IgD-negative memory B cell (primary cell): ENCODE data around the gene SV2C. TPM values are rescaled to one million over a fixed set of nuclear protein-coding genes. Genes with fewer than 3 reads are reported as not detected.

Experiments
- H3K27ac Mint-ChIP-seq, 3 donors: one replicate each; pipeline ENCODE4 v1.8.0; 2020 to 2022; ENCODE audit warnings: mild to moderate bottlenecking in 3 of 3, mixed read lengths in 3 of 3, moderate library complexity in 1 of 3
- H3K27me3 Mint-ChIP-seq: one replicate; pipeline ENCODE4 v1.8.0; 2021; ENCODE audit warnings: mixed read lengths
- H3K36me3 Mint-ChIP-seq: one replicate; pipeline ENCODE4 v1.8.0; 2020; ENCODE audit warnings: mild to moderate bottlenecking, mixed read lengths
- H3K4me1 Mint-ChIP-seq, 3 donors: one replicate each; pipeline ENCODE4 v1.8.0; 2020 to 2022; ENCODE audit warnings: mixed read lengths in 3 of 3, mild to moderate bottlenecking in 1 of 3
- H3K4me3 Mint-ChIP-seq, 4 donors: one replicate each; pipeline ENCODE4 v1.8.0; 2020 to 2022; ENCODE audit warnings: mild to moderate bottlenecking in 4 of 4, mixed read lengths in 4 of 4, moderate library complexity in 3 of 4
- H3K9me3 Mint-ChIP-seq, 3 donors: one replicate each; pipeline ENCODE4 v1.8.0; 2020 to 2021; ENCODE audit warnings: mixed read lengths in 3 of 3, mild to moderate bottlenecking in 1 of 3
- polyA plus RNA-seq: library from polyadenylated mRNA; unstranded; fragments of 300-500 nt; fragmentation: Illumina TruSeq; gene quantifications from one replicate; pipeline ENCODE4 v1.2.3, GENCODE V29; 2021

Gene SV2C
- polyA plus RNA-seq, 1 donor from 2014 or later: not detected

GRCh38 chr5:76196457-76196856 is 113.3 kb downstream of the SV2C start:
- Mint-ChIP-seq H3K9me3 (peaks cover 0 to 2% (median 0%) of the 10 kb centered on the region in 3 donors), H3K27ac (no peak overlapping the region), H3K27me3 (peaks cover 5% of the 10 kb centered on the region), H3K4me3 (no peak overlapping the region), H3K4me1 (no peaks in the 10 kb centered on the region), H3K36me3 (no peaks in the 10 kb centered on the region)

DNA sequence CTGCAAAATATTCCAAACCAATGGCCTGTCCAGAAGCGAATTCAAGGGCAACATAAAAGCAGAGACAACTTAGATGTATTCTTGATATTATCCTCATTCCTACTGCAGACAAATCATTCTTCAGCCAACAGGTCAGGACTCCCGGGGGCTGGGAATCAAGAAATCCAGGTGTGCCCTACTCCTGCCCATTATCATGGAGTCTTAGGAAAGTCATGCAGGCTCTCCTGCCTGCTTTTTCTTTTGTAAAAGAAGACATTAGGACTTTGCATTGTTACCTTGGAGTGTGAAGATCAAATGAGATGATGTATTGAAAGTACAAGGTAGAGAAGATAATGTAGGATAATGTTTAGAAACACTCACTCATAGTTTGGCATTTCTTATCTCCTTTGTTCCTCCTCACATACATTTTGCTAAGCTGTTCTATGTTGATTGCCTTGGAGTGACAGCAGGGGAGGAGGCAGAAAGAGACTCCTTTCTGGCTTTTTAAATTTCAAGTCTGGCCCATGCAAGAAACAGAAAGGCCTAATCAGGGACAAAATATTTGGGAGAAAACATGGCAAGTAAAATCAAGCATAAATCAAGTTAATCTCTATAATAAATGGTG is 113.8 kb downstream of the SV2C start:
- no peaks in the 10 kb centered on the region for H3K36me3 Mint-ChIP-seq
- no peaks in the 10 kb centered on the region for H3K4me1 Mint-ChIP-seq
- H3K4me3 Mint-ChIP-seq: no peak overlapping the region
- peaks cover 5% of the 10 kb centered on the region for H3K27me3 Mint-ChIP-seq
- H3K27ac Mint-ChIP-seq: no peak overlapping the region
- peaks cover 0 to 2% (median 0%) of the 10 kb centered on the region in 3 donors for H3K9me3 Mint-ChIP-seq

DNA sequence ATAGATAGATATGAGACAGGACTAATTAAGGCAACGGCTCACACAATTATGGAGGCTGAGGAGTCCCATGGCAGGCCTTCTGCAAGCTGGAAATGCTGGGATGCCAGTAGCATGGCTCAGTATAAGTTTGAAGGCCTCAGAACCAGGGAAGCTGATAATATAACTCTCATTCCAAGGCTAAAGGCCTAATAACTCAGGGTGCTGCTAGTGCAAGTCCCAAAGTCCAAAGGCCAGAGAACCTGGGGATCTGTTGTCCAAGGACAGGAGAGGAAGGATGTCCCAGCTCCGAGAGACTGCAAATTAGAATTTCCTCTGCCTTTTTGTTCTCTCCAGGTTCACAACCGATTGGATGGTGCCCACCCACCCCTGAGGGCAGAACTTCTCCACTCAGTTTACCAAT is 114.5 kb downstream of the SV2C start:
- Mint-ChIP-seq H3K27me3 (peaks cover 5% of the 10 kb centered on the region), H3K9me3 (peaks cover 0 to 2% (median 0%) of the 10 kb centered on the region in 3 donors), H3K27ac (no peak overlapping the region), H3K36me3 (no peaks in the 10 kb centered on the region), H3K4me1 (no peaks in the 10 kb centered on the region), H3K4me3 (no peak overlapping the region)

DNA sequence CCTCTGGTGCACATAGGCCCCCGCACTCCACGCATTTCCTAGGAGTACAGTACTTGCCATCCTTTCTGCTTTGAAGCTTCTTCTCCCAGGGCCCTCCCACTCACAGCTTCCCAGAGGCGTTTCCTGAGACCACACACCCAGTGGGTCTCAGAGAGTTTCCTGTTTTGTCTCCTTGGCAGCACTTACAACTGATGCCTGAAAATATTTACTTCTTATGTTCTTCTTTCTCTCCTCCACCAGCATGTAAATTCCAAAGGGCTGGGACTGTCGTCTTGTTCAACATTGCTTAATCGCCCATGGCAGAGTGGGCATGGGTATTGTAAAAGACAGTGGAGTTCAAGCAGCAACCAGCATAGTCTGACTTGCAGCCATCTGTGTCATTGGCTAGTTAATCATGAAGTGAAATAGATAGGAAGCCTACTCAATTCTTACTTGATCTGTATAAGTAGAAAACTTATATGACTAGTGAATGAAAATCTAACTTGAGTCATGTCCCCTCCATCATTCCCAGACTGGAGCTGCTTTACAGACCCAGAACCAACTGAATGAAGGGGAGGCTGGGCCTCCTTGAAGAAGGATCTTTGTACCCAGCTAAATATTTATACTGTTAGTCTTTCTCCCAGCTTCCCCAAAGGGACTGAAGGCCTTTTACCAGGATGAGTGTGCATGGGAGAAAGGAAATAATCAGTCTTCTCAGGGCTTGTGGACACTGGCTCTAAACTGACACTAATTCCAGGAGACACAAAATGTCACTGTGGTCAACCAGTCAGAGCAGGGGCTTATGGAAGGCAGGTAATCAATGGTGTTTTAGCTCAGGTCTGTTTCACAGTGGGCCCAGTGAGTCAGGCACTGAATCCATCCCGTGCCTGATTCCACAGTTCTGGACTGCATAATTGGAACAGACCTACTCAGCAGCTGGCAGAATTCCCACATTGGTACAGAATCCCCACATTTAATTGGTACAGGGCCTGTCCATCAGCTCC is 116.4 kb downstream of the SV2C start:
- no peaks in the 10 kb centered on the region for H3K4me1 Mint-ChIP-seq
- H3K27ac Mint-ChIP-seq: no peak overlapping the region
- H3K36me3 Mint-ChIP-seq: no peaks in the 10 kb centered on the region
- peaks cover 0 to 2% (median 0%) of the 10 kb centered on the region in 3 donors for H3K9me3 Mint-ChIP-seq
- H3K27me3 Mint-ChIP-seq: peaks cover 5% of the 10 kb centered on the region
- H3K4me3 Mint-ChIP-seq: no peak overlapping the region

DNA sequence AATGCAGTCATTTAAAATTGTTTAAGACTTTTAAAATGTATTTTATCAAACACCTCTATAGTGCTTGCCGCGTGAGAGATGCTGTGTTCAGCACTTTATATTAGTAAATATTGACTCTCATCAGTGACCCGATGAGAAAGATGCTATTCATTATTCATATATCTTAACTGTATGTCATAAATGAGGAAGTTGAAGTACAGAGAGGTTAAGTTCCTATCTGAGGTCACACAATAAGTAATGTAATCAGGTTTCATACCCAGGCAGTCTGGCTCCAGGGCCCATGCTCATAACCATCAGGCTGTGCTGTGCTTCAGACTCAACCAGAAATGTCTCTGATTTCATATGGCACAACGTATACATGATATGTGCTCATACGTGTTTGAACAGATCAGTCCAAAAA is 119.0 kb downstream of the SV2C start:
- H3K27me3 Mint-ChIP-seq: peaks cover 1% of the 10 kb centered on the region
- no peak overlapping the region for H3K27ac Mint-ChIP-seq
- H3K4me1 Mint-ChIP-seq: no peaks in the 10 kb centered on the region
- no peaks in the 10 kb centered on the region for H3K36me3 Mint-ChIP-seq
- H3K9me3 Mint-ChIP-seq: peaks cover 0 to 2% (median 0%) of the 10 kb centered on the region in 3 donors
- no peak overlapping the region for H3K4me3 Mint-ChIP-seq

DNA sequence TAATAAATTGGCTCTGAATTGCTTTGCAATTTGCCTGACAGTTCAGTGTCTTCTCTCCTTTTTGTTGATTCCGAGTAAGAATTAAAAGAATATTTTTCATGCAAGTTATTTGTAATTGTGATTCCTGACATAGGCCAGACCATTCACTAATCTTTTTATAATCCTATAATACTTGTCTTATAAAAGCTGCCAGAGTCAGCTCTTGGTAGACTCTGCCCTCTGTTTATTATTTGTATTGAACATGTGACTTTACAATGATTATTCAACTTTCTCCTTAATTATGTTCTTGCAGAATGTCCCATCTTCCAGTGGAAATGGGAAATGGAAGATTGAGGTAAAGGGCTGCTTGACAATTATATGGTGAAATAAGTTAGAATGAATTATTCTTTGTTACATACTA is 121.0 kb downstream of the SV2C start:
- H3K4me1 Mint-ChIP-seq: no peaks in the 10 kb centered on the region
- no peaks in the 10 kb centered on the region for H3K36me3 Mint-ChIP-seq
- H3K9me3 Mint-ChIP-seq: no peaks in the 10 kb centered on the region
- no peak overlapping the region for H3K27ac Mint-ChIP-seq
- no peak overlapping the region for H3K4me3 Mint-ChIP-seq
- H3K27me3 Mint-ChIP-seq: peaks cover 1% of the 10 kb centered on the region

- Mint-ChIP-seq H3K27me3 (peaks cover 4% of the 10 kb centered on the region), H3K27ac (no peak overlapping the region), H3K36me3 (no peaks in the 10 kb centered on the region), H3K4me1 (no peaks in the 10 kb centered on the region), H3K9me3 (peaks cover 0 to 2% (median 0%) of the 10 kb centered on the region in 3 donors), H3K4me3 (no peak overlapping the region)
Observed at GRCh38 chr5:76204713-76205112, 121.5 kb downstream of the SV2C start.

DNA sequence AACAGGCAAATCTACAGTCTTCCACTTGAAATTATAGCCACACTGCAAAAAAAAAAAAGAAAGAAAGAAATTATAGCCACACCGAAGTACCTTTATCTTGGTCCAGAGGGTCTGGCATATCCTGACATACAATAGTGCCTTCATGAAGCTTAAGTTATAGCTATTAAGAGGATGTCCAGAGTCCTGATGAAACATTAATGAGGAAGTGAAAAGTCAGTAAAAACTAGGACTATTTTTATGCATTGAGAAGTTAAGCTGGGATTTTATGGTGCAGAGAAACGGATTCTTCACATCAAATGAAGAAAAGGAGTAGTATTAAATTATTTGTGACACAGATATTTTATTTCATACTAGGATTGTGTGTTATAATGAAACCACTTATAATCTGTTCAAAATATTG is 123.9 kb downstream of the SV2C start:
- Mint-ChIP-seq H3K4me3 (no peak overlapping the region), H3K27ac (no peak overlapping the region)

GRCh38 chr5:76209297-76209696 is 126.1 kb downstream of the SV2C start:
- H3K27ac Mint-ChIP-seq: no peak overlapping the region
- H3K36me3 Mint-ChIP-seq: peaks cover 2% of the 10 kb centered on the region
- H3K4me1 Mint-ChIP-seq: no peaks in the 10 kb centered on the region
- no peak overlapping the region for H3K4me3 Mint-ChIP-seq
- peaks cover 0 to 6% (median 0%) of the 10 kb centered on the region in 3 donors for H3K9me3 Mint-ChIP-seq
- peaks cover 7% of the 10 kb centered on the region for H3K27me3 Mint-ChIP-seq

More for the DNA sequence above, 123.9 kb downstream of the SV2C start:
- no peaks in the 10 kb centered on the region for H3K36me3 Mint-ChIP-seq
- peaks cover 0 to 6% (median 0%) of the 10 kb centered on the region in 3 donors for H3K9me3 Mint-ChIP-seq
- H3K27me3 Mint-ChIP-seq: peaks cover 7% of the 10 kb centered on the region
- no peaks in the 10 kb centered on the region for H3K4me1 Mint-ChIP-seq

DNA sequence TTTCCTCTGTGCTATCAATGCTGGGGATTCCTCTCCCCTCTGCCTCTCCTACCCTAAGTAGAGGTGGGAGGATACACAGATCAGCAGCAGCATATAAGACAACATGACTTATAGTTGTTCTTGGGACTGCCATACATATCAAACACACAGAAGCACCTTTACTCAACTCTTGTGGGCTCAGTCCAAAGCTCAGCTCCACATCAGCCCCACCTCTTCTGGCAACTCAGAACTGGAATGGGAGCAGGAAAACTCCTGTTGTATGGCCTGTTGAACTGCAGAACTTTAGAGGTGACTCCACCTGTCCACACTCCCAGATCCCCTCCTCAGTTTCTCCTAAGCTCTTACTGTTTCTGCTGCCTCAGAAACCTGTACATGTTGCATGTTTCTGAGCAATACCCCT is 127.8 kb downstream of the SV2C start:
- Mint-ChIP-seq H3K4me1 (no peaks in the 10 kb centered on the region), H3K4me3 (no peak overlapping the region), H3K27ac (no peak overlapping the region), H3K36me3 (peaks cover 2% of the 10 kb centered on the region), H3K9me3 (peaks cover 0 to 6% (median 0%) of the 10 kb centered on the region in 3 donors), H3K27me3 (peaks cover 7% of the 10 kb centered on the region)

DNA sequence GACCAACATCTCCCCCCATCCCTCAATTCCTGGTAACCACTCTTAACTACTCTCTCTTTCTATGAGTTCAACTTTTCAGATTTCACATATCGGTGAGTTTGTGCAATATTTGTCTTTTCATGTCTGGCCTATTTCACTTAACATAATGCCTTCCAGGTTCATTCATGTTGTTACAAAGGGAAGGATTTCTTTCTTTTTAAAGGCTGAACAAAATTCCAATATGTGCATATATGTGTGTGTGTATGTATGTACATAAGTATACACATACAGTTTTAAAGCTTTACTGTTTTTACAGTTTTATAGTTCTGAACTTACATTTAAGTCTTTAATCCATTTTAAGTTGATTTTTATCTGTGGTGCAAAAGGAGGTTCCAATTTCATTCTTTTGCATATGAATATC is 130.7 kb downstream of the SV2C start:
- no peaks in the 10 kb centered on the region for H3K4me1 Mint-ChIP-seq
- H3K36me3 Mint-ChIP-seq: peaks cover 2% of the 10 kb centered on the region
- H3K4me3 Mint-ChIP-seq: no peak overlapping the region
- no peak overlapping the region for H3K27ac Mint-ChIP-seq
- peaks cover 0 to 9% (median 1%) of the 10 kb centered on the region in 3 donors for H3K9me3 Mint-ChIP-seq
- peaks cover 11% of the 10 kb centered on the region for H3K27me3 Mint-ChIP-seq

DNA sequence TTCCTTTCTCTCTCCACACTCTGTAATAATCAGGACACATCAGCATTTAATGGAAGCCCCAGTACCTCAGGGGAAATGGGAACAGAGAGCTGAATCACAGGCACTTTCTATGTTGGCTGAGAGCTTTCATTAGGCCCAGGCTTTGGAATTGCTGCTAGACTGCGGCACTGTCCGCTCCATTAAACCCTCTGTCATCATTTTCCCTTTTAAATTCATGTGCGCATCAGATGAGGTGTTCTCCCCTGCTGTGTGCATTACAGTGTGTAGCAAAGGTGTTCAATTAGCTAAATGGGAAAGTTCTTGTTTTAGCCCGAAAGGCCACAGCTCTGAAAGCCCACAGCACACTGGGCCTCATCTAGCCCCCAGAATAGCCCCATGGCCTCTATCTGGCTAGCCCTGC is 133.6 kb downstream of the SV2C start:
- Mint-ChIP-seq H3K36me3 (peaks cover 2% of the 10 kb centered on the region), H3K4me1 (no peaks in the 10 kb centered on the region), H3K4me3 (peak overlapping the region in 1 of 4 donors; percentile 56)

DNA sequence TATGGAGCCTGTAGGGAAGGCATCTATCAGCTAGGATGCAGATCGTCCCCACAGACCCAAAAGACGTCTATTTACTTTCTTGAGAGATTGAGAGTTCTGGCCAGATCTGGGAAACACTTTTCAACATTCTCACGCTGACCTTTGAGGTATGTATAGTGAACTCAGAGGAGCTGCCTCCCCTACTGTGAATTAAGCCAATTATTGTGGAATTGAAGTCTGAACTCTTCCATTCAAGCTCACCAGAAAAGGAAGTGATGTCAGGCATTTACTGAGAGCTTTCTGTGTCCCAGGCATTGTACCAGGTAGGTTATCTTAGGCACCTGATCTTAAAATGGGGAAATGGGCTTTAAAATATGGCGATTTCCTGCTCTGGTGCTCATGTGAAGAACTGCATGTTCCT is 136.5 kb downstream of the SV2C start:
- peaks cover 2% of the 10 kb centered on the region for H3K36me3 Mint-ChIP-seq

More for the DNA sequence above, 133.6 kb downstream of the SV2C start:
- H3K27me3 Mint-ChIP-seq: peaks cover 5% of the 10 kb centered on the region
- peaks cover 0 to 3% (median 1%) of the 10 kb centered on the region in 3 donors for H3K9me3 Mint-ChIP-seq
- no peak overlapping the region for H3K27ac Mint-ChIP-seq

GRCh38 chr5:76221311-76221710 is 138.1 kb downstream of the SV2C start:
- H3K27me3 Mint-ChIP-seq: peaks cover 5% of the 10 kb centered on the region
- H3K27ac Mint-ChIP-seq: no peak overlapping the region
- H3K4me1 Mint-ChIP-seq: no peaks in the 10 kb centered on the region
- H3K9me3 Mint-ChIP-seq: peaks cover 0 to 1% (median 0%) of the 10 kb centered on the region in 3 donors
- no peak overlapping the region for H3K4me3 Mint-ChIP-seq
- peaks cover 2% of the 10 kb centered on the region for H3K36me3 Mint-ChIP-seq

More for the DNA sequence above, 136.5 kb downstream of the SV2C start:
- H3K9me3 Mint-ChIP-seq: peaks cover 0 to 3% (median 1%) of the 10 kb centered on the region in 3 donors
- H3K27ac Mint-ChIP-seq: no peak overlapping the region
- no peaks in the 10 kb centered on the region for H3K4me1 Mint-ChIP-seq
- H3K27me3 Mint-ChIP-seq: peaks cover 5% of the 10 kb centered on the region
- H3K4me3 Mint-ChIP-seq: no peak overlapping the region

- no peaks in the 10 kb centered on the region for H3K4me1 Mint-ChIP-seq
- no peaks in the 10 kb centered on the region for H3K27me3 Mint-ChIP-seq
- no peak overlapping the region for H3K4me3 Mint-ChIP-seq
- no peak overlapping the region for H3K27ac Mint-ChIP-seq
- H3K9me3 Mint-ChIP-seq: no peaks in the 10 kb centered on the region
- H3K36me3 Mint-ChIP-seq: peaks cover 2% of the 10 kb centered on the region
Observed at GRCh38 chr5:76222318-76222717, 139.1 kb downstream of the SV2C start.
